Effector memory CD4-positive, alpha-beta T cell (primary cell): ENCODE data around the gene CDX2.

Experiments
- DNase-seq, 3 donors: peaks; one replicate each; pipeline ENCODE4 v3.0.0-alpha.2; 2020
- H3K27ac ChIP-seq: 2 replicates; pipeline ENCODE4 v1.7.0; 2013; ENCODE audit warnings: mild to moderate bottlenecking, low read length, moderate library complexity; ENCODE audit not compliant: insufficient read depth, poor library complexity, severe bottlenecking
- H3K27me3 ChIP-seq: replicated peaks from 2 replicates; pipeline ENCODE4 v1.7.0; 2013; ENCODE audit warnings: mild to moderate bottlenecking, low read length; ENCODE audit not compliant: insufficient read depth, control insufficient read depth, poor library complexity, severe bottlenecking
- H3K36me3 ChIP-seq: 2 replicates; pipeline ENCODE4 v1.7.0; 2013; ENCODE audit warnings: mild to moderate bottlenecking, low read length, moderate library complexity; ENCODE audit not compliant: control insufficient read depth, insufficient read depth
- H3K4me1 ChIP-seq: 2 replicates; pipeline ENCODE4 v1.7.0; 2013; ENCODE audit warnings: low read length, mild to moderate bottlenecking; ENCODE audit not compliant: control insufficient read depth, insufficient read depth, poor library complexity, severe bottlenecking
- H3K4me3 ChIP-seq: 2 replicates; pipeline ENCODE4 v1.7.0; 2013; ENCODE audit warnings: low read length, low read depth, mild to moderate bottlenecking; ENCODE audit not compliant: insufficient read depth, poor library complexity, severe bottlenecking
- H3K9me3 ChIP-seq: 2 replicates; pipeline ENCODE4 v1.7.0; 2013; ENCODE audit warnings: mild to moderate bottlenecking, low read length, moderate library complexity; ENCODE audit not compliant: control insufficient read depth

CDX2 gene

DNA sequence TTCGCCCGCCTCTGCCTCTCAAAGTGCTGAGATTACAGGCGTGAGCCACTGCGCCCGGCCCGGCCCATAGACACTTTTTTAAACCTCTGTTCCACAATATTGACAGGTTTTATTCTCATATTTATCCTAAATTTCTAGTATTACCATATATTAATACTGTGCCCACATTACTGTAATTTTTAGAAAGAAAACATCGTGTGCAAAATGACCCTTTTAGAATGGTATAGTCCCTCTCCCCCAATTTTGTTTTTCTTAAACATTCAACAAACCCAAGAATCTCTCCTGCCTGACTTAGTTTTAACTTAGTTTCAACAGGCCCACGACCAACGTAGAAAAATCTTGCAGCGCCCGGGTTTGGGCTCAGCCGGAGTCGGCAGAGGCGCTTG lies 9.1 kb downstream of the CDX2 start:
- Histone ChIP-seq H3K9me3 (no peaks in the 10 kb centered on the region), H3K4me3 (peak overlapping the region; percentile 41), H3K4me1 (peaks cover 15% of the 10 kb centered on the region), H3K27me3 (peaks cover 33% of the 10 kb centered on the region), H3K27ac (no peak overlapping the region), H3K36me3 (no peaks in the 10 kb centered on the region)
- DNase-seq: no peak

DNA sequence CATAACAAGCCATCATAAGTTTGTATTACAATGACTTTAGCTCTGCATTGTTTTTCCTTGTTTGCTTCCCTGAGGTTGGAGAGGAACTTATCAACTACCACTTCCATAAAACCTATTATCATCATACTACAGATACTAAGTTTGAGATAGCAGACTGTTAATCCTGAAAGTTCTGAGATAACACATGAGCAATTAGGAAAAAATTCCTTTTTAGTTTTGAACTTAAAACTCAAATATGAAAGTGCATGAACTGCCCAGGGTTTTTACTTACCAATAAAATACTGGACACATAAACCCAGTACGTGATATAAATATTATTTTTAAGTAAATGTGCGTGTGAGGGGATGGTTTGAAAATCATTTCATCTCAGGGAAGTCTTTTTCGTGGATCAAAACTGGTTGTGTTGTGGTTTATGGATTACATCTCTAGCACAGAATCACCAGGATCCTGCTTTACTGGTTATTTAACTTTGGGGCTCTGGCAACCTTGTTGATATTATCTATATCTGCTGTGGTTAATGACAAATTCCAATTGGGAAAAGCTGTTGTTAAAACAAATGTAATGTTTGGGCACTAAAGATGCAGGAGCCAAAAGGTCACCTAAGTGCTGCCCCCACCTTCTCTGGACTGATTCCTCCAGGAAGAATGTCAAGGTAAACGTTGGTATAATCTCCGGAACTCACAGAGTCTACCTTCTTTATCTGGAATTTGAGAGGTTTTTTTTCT lies 12.4 kb downstream of the CDX2 start:
- Histone ChIP-seq H3K27ac (no peak overlapping the region), H3K9me3 (no peaks in the 10 kb centered on the region), H3K4me1 (peaks cover 29% of the 10 kb centered on the region), H3K4me3 (no peak overlapping the region), H3K27me3 (peaks cover 46% of the 10 kb centered on the region), H3K36me3 (no peaks in the 10 kb centered on the region)
- no peak for DNase-seq

DNA sequence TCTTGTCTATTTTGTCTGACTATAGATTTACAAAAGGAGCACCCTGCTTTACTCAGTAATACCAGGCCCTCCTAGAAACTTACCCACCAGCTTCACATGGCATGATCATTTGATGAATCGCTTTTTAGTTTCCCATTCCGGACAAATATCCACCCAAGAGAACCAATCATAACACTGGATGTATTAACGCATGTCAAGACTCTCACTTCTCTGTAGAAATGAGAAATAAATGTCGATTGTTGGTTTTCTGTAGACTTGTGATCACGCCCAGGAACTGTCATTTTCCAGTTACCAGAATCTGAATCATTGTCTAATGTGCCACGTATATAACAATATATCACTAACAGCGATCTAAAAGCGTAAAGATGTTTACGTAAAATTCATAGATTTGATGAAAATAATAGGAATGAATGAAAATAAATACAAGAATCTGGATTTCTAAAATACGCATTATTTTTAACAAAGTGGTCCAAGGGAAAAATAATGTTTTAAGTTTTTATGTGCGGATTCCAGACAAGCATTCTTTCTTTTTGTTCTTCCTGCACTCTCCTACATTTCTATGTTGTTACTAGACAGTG lies 14.0 kb downstream of the CDX2 start:
- Histone ChIP-seq H3K9me3 (no peaks in the 10 kb centered on the region), H3K27me3 (peaks cover 37% of the 10 kb centered on the region)

GRCh38 chr13:27954406-27954851 lies 14.7 kb downstream of the CDX2 start:
- H3K4me3 ChIP-seq: peak overlapping the region; percentile 53
- peaks cover 14% of the 10 kb centered on the region for H3K4me1 ChIP-seq
- no peaks in the 10 kb centered on the region for H3K9me3 ChIP-seq
- H3K36me3 ChIP-seq: no peaks in the 10 kb centered on the region
- peaks cover 34% of the 10 kb centered on the region for H3K27me3 ChIP-seq
- no peak for DNase-seq
- H3K27ac ChIP-seq: no peak overlapping the region

More for the DNA sequence above, 14.0 kb downstream of the CDX2 start:
- Histone ChIP-seq H3K4me1 (peaks cover 16% of the 10 kb centered on the region), H3K4me3 (no peak overlapping the region), H3K36me3 (no peaks in the 10 kb centered on the region), H3K27ac (no peak overlapping the region)
- DNase-seq: no peak

DNA sequence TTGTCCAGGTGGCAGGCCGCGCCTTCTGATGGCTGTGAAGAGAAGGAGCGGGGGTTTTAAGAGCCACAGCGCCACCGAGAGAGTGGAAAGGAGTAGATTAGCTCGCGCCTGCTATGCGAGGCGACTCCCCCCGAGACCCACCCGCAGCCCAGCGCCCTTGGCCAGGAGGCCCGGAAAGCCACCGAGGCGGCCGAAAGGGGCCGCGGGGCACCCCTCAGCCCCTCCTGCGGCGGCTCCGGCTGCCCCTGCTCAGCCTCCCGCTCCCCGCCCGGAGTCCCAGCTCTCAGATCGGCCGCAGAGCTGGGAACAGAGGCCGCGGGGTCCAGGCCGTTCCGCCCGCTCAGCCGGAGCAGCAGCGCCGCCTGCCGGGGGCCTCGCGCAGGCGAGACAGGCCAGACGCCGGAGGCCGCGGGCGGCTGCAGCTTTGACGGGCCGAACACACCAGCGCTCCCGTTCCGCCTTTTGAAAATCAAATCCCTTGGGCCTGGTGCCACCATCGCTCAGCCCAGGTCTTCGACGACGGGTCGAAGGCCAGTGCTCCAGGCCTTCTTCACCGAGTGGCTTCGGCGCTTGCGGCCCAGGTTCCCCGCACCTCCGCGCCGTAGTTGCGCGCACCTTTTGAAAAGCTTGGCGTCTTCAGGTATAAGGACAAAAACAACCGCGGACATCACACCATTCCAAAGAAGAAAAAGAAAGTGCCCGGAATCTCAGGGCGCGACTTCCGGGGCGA lies 15.3 kb downstream of the CDX2 start:
- no peak overlapping the region for H3K27ac ChIP-seq
- H3K9me3 ChIP-seq: no peaks in the 10 kb centered on the region
- peak in 2 of 3 donors; percentile 14 to 21 for DNase-seq
- no peaks in the 10 kb centered on the region for H3K36me3 ChIP-seq
- peaks cover 14% of the 10 kb centered on the region for H3K4me1 ChIP-seq
- H3K4me3 ChIP-seq: peak overlapping the region; percentile 53
- H3K27me3 ChIP-seq: peaks cover 32% of the 10 kb centered on the region

GRCh38 chr13:27952876-27953675 lies 16.0 kb downstream of the CDX2 start:
- Histone ChIP-seq H3K27me3 (peaks cover 31% of the 10 kb centered on the region), H3K27ac (no peak overlapping the region), H3K36me3 (no peaks in the 10 kb centered on the region), H3K4me1 (peaks cover 14% of the 10 kb centered on the region), H3K4me3 (no peak overlapping the region), H3K9me3 (no peaks in the 10 kb centered on the region)
- no peak for DNase-seq

DNA sequence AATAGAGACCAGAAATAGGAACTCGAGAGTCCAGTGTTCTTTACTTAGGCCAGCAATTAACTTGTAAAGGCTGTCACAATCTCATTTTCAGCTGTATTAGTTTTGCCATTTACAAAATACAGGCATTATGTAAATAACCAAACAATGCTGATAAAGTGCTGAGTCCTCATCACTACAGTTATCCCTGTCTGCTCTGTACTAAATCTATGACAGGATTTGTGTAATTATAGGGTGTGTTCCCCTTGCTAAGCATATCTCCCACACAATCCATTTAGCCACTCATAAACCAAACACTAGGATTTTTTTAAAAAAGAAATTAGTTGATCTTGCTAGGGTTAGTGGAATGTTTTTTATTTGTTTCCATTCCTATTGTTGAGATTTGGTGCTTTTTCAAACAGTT lies 26.1 kb downstream of the CDX2 start:
- Histone ChIP-seq H3K27me3 (peaks cover under 1% of the 10 kb centered on the region), H3K4me1 (no peaks in the 10 kb centered on the region), H3K27ac (no peak overlapping the region), H3K4me3 (no peak overlapping the region), H3K9me3 (no peaks in the 10 kb centered on the region), H3K36me3 (no peaks in the 10 kb centered on the region)
- DNase-seq: no peak

- H3K4me3 ChIP-seq: no peak overlapping the region
- H3K4me1 ChIP-seq: no peaks in the 10 kb centered on the region
- no peak overlapping the region for H3K27ac ChIP-seq
- H3K9me3 ChIP-seq: no peaks in the 10 kb centered on the region
- H3K36me3 ChIP-seq: no peaks in the 10 kb centered on the region
- peaks cover 8% of the 10 kb centered on the region for H3K27me3 ChIP-seq
- DNase-seq: no peak
These were observed 35.4 kb downstream of the CDX2 start for GRCh38 chr13:27933580-27934328.

DNA sequence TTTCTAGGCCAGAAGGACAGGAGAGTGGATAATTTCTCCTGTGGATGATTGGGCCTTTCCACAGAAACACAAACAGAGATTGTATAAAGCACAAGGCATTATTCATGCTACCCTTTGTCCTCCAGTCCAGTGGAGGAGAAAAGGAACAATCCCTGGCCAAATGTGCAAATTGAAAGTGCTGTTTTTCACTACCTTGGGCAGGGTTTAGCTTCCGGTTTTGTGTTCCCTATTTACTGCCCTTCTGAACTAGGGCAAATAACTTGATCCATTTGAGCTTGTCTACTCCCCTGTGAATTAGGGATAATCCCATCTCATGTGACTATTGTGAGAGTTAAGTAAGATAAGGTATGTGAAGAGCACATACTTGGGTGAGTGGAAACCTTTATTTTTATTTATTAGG lies 36.0 kb downstream of the CDX2 start:
- peaks cover 14% of the 10 kb centered on the region for H3K27me3 ChIP-seq
- H3K27ac ChIP-seq: no peak overlapping the region
- no peaks in the 10 kb centered on the region for H3K36me3 ChIP-seq
- no peak for DNase-seq
- no peak overlapping the region for H3K4me3 ChIP-seq
- no peaks in the 10 kb centered on the region for H3K4me1 ChIP-seq
- H3K9me3 ChIP-seq: no peaks in the 10 kb centered on the region
